GM06990 (cell line): ENCODE measurements around the gene RAB36.

Experiments
- DNase-seq: peaks from one replicate; pipeline ENCODE4 v3.0.0-alpha.2; 2011; ENCODE audit not compliant: insufficient read length; ENCODE audit errors: extremely low read depth
- H3K27me3 ChIP-seq: replicated peaks from 2 replicates; pipeline ENCODE4 v1.6.0; 2011; ENCODE audit warnings: low read length; ENCODE audit not compliant: control insufficient read depth, insufficient read depth
- H3K36me3 ChIP-seq: 2 replicates; pipeline ENCODE4 v1.5.1; 2011; ENCODE audit warnings: low read length; ENCODE audit not compliant: control insufficient read depth, insufficient read depth
- H3K4me3 ChIP-seq: replicated peaks from 2 replicates; pipeline ENCODE4 v1.5.1; 2011; ENCODE audit warnings: low read depth, mild to moderate bottlenecking, control low read depth, low read length
- CTCF ChIP-seq: IDR thresholded peaks from 2 replicates; pipeline ENCODE4 v1.5.1; 2011; ENCODE audit warnings: low read length, control low read depth, mild to moderate bottlenecking, inconsistent platforms; ENCODE audit not compliant: insufficient read depth, poor library complexity, severe bottlenecking

RAB36 gene

GRCh38 chr22:23180893-23181720 lies 35.8 kb downstream of the RAB36 start:
- peak; percentile 54 for DNase-seq
- Histone ChIP-seq H3K36me3 (peaks cover 3% of the 10 kb centered on the region), H3K4me3 (peak overlapping the region; percentile 84), H3K27me3 (no peaks in the 10 kb centered on the region)
- no peak for TF ChIP-seq CTCF

GRCh38 chr22:23181721-23182308 lies 36.5 kb downstream of the RAB36 start:
- no peaks in the 10 kb centered on the region for H3K27me3 ChIP-seq
- peak; percentile 37 for DNase-seq
- peak overlapping the region; percentile 84 for H3K4me3 ChIP-seq
- no peak for TF ChIP-seq CTCF
- H3K36me3 ChIP-seq = peaks cover 3% of the 10 kb centered on the region

GRCh38 chr22:23182309-23183060 lies 37.2 kb downstream of the RAB36 start:
- TF ChIP-seq CTCF = no peak
- H3K4me3 ChIP-seq = peak overlapping the region; percentile 84
- no peaks in the 10 kb centered on the region for H3K27me3 ChIP-seq
- H3K36me3 ChIP-seq = peaks cover 3% of the 10 kb centered on the region
- peak; percentile 37 for DNase-seq

- no peak for TF ChIP-seq CTCF
- peaks cover 4% of the 10 kb centered on the region for H3K36me3 ChIP-seq
- peak overlapping the region; percentile 84 for H3K4me3 ChIP-seq
- H3K27me3 ChIP-seq = no peaks in the 10 kb centered on the region
- no peak for DNase-seq
Measured at GRCh38 chr22:23183061-23183698, 37.9 kb downstream of the RAB36 start.

- no peak for TF ChIP-seq CTCF
- DNase-seq = no peak
- H3K36me3 ChIP-seq = peaks cover 5% of the 10 kb centered on the region
- H3K27me3 ChIP-seq = no peaks in the 10 kb centered on the region
- H3K4me3 ChIP-seq = no peak overlapping the region
Measured at GRCh38 chr22:23184100-23184763, 39.0 kb downstream of the RAB36 start.
